NCI-H2227 treated with DMSO at 0.1 percent for 48 hours (cell line): ENCODE measurements around the gene DUSP2.

ENCODE experiments used
- DNase-seq: peaks from one replicate; lab custom pipeline; 2025; lab: John Stamatoyannopoulos, UW

Gene DUSP2, protein sequence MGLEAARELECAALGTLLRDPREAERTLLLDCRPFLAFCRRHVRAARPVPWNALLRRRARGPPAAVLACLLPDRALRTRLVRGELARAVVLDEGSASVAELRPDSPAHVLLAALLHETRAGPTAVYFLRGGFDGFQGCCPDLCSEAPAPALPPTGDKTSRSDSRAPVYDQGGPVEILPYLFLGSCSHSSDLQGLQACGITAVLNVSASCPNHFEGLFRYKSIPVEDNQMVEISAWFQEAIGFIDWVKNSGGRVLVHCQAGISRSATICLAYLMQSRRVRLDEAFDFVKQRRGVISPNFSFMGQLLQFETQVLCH

DNA sequence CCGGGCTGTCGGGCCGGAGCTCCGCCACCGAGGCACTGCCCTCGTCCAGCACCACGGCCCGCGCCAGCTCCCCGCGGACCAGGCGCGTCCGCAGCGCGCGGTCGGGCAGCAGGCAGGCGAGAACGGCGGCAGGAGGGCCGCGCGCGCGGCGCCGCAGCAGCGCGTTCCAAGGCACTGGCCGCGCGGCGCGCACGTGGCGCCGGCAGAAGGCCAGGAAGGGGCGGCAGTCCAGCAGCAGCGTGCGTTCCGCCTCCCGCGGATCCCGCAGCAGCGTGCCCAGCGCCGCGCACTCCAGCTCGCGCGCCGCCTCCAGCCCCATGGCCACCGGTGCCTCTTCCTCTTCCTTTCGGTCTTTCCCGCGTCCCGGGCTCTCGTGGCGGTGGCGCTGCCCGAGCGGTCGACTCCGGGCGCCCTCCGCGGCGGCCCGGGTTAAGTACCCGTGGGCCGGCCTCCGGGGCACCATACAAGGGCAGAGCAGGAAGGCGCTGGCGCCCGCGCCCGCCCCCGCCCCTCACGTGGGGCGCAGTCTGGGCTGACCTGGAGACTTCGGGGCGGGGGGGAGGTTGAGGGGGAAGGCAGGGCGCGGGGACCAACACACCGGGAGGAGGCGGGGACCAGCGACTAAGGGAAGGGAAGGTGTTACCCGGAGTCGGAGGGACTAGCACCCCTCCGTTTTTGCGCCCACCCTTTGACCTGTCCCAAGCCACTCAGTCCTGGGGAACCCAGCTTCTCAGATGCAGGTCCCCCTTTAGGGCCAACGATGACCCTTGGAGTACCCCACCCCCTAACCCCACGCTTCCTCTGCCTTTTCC lies at the start of gene DUSP2:
Gene DUSP2 (minus strand): TSS at position 405 of the 812 bp plus-strand sequence. CDS start 86 bp downstream, at position 319.
- peak; percentile 18 for DNase-seq

- DNase-seq, result no peak
Observed at GRCh38 chr2:96191937-96192670, 46.9 kb upstream of the DUSP2 start.

DNA sequence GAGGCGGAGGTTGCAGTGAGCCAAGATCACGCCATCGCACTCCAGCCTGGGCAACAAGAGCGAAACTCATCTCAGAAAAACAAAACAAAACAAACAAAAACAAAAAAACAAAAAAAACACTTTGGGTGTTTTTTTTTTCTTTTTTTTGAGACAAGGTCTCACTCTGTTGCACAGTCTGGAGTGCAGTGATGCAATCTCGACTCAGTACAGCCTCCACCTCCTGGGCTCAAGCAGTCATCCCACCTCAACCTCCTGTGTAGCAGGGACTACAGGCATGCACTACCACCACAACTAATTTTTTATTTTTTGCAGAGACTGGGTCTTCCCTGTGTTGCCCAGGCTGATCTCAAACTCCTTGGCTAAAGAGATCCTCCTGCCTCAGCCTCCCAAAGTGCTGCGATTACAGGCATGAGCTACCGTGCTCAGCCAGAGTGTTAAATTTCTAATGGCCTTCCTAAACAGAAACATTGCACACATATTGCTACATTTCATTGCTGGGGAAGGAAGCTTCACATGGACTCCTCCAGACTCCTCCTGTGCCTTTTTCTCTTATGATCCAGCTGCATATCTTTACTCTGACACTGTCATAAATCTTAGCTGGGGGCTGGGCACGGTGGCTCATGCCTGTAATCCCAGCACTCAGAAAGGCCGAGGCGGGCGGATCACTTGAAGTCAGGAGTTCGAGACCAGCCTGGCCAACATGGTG lies 43.7 kb upstream of the DUSP2 start:
- no peak for DNase-seq

GRCh38 chr2:96186562-96186961 lies 41.3 kb upstream of the DUSP2 start:
- DNase-seq, result no peak

GRCh38 chr2:96185516-96185915 lies 40.3 kb upstream of the DUSP2 start:
- no peak for DNase-seq

- no peak for DNase-seq
Observed at GRCh38 chr2:96184989-96185388, 39.7 kb upstream of the DUSP2 start.

GRCh38 chr2:96184188-96184587 lies 38.9 kb upstream of the DUSP2 start:
- DNase-seq, result no peak

GRCh38 chr2:96181529-96181928 lies 36.3 kb upstream of the DUSP2 start:
- DNase-seq, result no peak

DNA sequence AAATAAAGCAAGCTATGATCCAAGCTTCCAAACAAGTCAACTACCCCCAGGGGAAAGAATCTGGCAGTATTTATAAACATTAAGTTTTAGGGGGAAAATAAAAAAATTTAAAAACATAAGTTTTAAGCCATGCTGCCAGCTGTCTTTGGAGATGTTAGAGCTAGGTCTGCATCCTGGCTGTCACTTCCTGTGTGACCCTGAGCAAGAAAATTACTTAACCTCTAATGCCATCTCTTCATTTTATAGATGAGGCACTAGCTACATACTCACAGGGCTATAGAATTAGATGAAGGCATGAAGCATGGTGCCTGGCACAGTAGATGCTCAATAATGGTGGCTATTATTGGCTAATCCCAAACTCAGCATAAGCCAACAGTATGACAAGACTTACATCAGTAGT lies 35.3 kb upstream of the DUSP2 start:
- no peak for DNase-seq

DNA sequence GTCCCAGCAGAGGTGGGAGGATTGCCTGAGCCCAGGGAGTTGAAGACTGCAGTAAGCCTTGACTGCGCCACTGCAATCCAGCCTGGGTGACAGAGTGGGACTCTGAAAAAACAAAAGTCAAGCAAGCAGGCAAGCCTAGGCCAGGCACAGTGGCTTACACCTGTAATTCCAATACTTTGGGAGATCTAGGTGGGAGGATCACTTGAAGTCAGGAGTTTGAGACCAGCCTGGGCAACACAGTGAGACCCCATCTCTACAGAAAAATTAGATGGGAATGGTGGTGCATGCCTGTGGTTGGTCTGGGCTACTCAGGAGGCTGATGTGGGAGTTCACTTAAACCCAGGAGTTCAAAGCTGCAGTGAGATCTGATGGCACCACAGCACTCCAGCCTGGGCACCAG lies 34.8 kb upstream of the DUSP2 start:
- no peak for DNase-seq

DNA sequence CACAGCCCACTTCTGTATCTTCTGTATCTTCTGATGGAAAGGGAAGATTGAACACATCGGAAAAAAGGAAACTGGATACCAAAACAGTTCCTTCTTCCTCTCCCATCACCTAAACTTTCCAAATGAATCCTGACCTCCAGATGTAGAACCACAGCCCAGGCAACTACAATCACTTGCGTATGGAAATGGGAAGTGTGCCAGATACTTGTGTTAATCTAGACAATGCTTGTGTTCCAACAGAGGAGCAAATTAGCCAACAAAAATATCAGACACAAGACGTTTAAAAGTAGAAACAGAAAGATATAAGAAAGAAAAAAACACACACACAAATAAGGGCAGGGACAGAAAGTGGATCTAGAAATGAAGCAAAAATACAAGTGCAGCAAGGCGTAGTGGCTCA lies 31.4 kb upstream of the DUSP2 start:
- no peak for DNase-seq

- no peak for DNase-seq
Observed at GRCh38 chr2:96175951-96176350, 30.7 kb upstream of the DUSP2 start.

GRCh38 chr2:96174251-96175144 lies 29.3 kb upstream of the DUSP2 start:
- DNase-seq, result peak; percentile 19

- no peak for DNase-seq
Observed at GRCh38 chr2:96171831-96172230, 26.6 kb upstream of the DUSP2 start.

- DNase-seq, result no peak
Observed at GRCh38 chr2:96170626-96171025, 25.4 kb upstream of the DUSP2 start.

DNA sequence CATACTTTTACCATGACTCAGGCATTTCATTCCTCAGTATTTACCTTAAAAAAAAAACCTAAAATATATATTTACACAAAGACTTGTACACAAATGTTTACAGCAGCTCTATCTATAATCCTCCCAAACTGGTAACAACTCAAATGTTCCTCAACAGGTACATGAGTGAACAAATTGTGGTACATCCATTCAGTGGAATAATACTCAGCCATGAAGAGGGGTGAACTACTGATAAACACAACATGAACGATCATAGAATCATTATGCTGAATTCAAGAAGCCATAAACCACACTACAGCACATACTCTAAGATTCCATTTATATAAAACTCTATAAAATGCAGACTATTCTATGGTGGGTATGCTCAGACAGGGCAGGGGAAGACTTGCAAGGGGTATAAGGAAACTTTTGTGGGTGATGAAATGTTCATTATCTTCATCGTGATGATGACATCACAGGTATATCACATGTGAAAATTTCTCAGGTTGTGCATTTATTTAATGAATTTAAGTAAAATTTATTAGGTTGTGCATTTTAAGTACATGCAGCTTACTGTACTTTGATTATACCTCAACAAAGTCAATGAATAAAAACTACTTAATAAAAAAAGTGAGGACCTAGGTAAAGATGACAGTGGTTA lies 24.7 kb upstream of the DUSP2 start:
- DNase-seq, result no peak

- no peak for DNase-seq
Observed at GRCh38 chr2:96167407-96168013, 22.3 kb upstream of the DUSP2 start.

- DNase-seq, result no peak
Observed at GRCh38 chr2:96164459-96165184, 19.4 kb upstream of the DUSP2 start.

DNA sequence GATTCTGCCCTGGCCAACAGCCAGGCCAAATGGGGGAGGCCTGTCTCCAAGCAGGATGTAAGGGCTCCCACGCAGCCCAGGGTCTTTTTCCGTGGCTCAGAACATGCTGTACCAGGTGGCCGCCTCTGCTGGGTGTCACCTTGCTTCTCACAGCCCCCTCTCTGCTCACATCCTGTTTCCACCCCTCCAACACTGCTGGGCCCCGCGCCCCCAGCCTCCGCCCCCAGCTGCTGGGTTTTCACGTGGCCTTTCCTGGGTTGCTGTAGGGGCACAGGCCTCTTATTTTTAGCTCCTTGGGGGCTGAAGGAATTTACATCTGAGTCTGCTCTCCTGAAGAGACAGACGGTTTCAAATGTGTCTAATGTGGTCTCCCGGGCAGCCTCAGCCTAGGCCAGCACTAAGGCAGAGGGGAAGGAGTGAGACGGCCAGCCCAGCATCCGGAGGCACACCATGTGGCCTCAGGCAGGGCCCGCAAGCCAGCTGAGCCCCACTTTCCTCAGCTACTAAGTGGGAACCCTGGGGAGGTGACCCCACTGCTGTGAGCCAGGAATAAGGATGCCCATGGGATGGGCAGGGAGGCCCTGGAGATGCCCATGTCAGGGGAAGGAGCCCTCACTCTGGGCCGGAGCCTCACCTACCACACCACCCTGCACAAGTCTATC lies 18.7 kb upstream of the DUSP2 start:
- DNase-seq, result no peak
